ENCODE results near the gene SH3BGRL. TPM values are rescaled to one million over a fixed set of nuclear protein-coding genes. Genes with fewer than 3 reads are reported as not detected.
"Not testable (repeated sequence)": the region's sequence is repeated elsewhere in the genome, so short reads cannot be mapped to it uniquely, and the experiment has no call there.

Gene SH3BGRL
- total RNA-seq, 1 experiment from 2014 or later: 54.0 TPM

GRCh38 chrX:81294101-81294500 lies 92.2 kb downstream of the SH3BGRL start:
- Histone ChIP-seq H3K27ac (no peak overlapping the region), H3K4me1 (no peaks in the 10 kb centered on the region), H3K9me3 (replicated peaks) (no peaks in the 10 kb centered on the region), H3K36me3 (no peaks in the 10 kb centered on the region), H3K4me3 (no peak overlapping the region), H3K27me3 (no peaks in the 10 kb centered on the region)
- DNase-seq: no peak

DNA sequence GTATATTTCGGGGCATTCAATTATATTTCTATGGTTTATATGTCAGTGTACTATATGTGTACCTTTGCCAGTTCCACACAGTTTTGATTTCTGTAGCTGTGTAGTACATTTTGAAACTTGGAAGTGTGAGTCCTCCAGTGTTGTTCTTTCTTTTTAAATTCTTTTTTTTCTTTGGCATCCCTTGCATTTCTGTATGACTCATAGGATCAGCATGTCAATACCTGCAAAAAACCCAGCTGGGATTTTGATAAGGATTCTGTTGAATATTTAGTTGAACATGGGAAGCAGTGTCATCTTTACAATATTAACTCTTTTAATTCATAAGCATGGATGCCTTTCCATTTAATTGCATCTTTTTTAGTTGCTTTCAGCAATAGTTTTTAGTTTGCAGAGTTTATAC lies 100.0 kb downstream of the SH3BGRL start:
- Histone ChIP-seq H3K36me3 (no peaks in the 10 kb centered on the region), H3K27me3 (no peaks in the 10 kb centered on the region), H3K9me3 (replicated peaks) (no peaks in the 10 kb centered on the region), H3K4me3 (no peak overlapping the region), H3K4me1 (no peaks in the 10 kb centered on the region), H3K27ac (no peak overlapping the region)
- DNase-seq: no peak

DNA sequence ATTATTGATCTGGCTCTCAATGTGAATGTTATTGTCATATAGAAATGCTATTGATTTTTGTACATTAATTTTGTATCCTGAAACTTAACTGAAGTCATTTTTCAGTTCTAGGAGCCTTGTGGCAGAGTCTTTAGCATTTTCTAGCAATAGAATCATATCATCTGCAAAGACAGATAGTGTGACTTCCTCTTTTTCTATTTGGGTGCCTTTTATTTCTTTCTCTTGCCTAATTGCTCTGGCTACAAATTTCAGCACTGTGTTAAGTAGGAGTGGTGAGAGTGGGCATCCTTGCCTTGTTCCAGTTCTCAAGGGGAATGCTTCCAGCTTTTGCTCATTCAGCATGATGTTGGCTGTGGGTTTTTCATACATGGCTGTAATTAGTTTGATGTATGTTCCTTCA lies 102.7 kb downstream of the SH3BGRL start:
- no peak for DNase-seq
- Histone ChIP-seq H3K9me3 (replicated peaks) (no peaks in the 10 kb centered on the region), H3K4me1 (no peaks in the 10 kb centered on the region), H3K36me3 (no peaks in the 10 kb centered on the region), H3K27me3 (no peaks in the 10 kb centered on the region), H3K4me3 (no peak overlapping the region), H3K27ac (no peak overlapping the region)

GRCh38 chrX:81305240-81305639 lies 103.3 kb downstream of the SH3BGRL start:
- H3K4me1 ChIP-seq: no peaks in the 10 kb centered on the region
- H3K36me3 ChIP-seq: no peaks in the 10 kb centered on the region
- no peaks in the 10 kb centered on the region for H3K27me3 ChIP-seq
- no peak overlapping the region for H3K4me3 ChIP-seq
- no peak for DNase-seq
- no peaks in the 10 kb centered on the region for H3K9me3 ChIP-seq (replicated peaks)
- no peak overlapping the region for H3K27ac ChIP-seq

GRCh38 chrX:81308086-81308829 lies 106.4 kb downstream of the SH3BGRL start:
- no peak overlapping the region for H3K27ac ChIP-seq
- H3K4me3 ChIP-seq: no peak overlapping the region
- no peaks in the 10 kb centered on the region for H3K36me3 ChIP-seq
- no peak for DNase-seq
- H3K4me1 ChIP-seq: no peaks in the 10 kb centered on the region
- no peaks in the 10 kb centered on the region for H3K9me3 ChIP-seq (replicated peaks)
- H3K27me3 ChIP-seq: no peaks in the 10 kb centered on the region

DNA sequence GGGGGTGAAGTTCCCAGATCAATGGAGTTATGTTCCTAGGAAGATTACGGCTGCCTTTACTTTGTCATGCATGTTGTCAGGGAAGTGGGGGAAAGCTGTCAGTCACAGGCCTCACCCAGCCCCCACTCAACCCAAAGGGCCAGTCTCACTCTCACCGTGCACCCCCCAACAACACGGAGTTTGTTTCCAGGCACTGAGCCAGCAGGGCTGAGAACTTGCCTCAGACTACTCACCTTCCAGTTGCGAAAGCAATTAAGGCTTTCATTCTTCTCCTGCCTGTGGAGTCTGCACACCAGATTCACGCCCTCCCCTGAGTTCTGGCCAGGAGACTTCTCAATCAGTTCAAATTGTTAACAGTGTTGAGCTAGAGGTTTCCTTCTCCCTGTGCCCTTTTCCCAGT lies 114.3 kb downstream of the SH3BGRL start:
- Histone ChIP-seq H3K9me3 (replicated peaks) (no peaks in the 10 kb centered on the region), H3K27ac (no peak overlapping the region), H3K4me1 (no peaks in the 10 kb centered on the region), H3K27me3 (no peaks in the 10 kb centered on the region), H3K36me3 (no peaks in the 10 kb centered on the region), H3K4me3 (no peak overlapping the region)
- no peak for DNase-seq

- H3K27ac ChIP-seq; H3K4me3 ChIP-seq; DNase-seq; H3K4me1 ChIP-seq; H3K9me3 ChIP-seq (replicated peaks); H3K27me3 ChIP-seq; H3K36me3 ChIP-seq: not testable (repeated sequence)
Observed at GRCh38 chrX:81331653-81332052, 129.8 kb downstream of the SH3BGRL start.

DNA sequence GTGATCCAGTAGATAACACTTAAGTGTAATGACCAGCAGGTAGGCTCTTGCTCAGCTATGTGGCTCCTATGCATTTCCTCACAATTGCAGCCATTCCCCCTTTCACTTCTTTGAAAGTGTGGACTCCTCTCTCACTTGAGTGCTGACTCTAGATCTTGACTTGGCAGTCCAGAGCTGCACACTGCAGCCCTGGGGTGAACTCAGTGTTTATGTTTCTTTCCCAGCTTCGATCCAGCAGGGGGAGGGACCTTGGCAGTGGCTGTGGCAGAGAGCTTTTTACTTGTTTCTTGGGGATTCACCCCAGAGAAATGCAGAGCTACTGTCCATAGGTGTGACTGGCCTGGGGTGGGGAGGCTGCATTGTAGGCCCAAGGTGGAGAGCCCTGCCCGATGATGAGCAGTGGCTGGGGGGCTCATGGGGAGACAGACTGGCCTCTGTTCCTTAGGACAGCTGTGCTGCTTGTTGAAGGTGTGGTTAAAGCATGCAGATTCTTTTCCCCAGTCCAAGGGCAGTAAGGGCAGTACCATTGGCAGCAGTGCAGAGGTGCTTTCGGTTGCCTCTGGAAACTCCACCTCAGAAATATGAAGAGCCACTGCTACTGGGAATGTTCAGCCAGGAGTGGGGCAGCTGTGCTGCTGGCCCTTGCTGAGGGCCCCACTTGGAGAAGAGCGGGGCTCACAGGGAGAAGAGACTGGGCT lies 134.7 kb downstream of the SH3BGRL start:
- H3K27ac ChIP-seq: peak overlapping the region; percentile 78
- H3K4me3 ChIP-seq: no peak overlapping the region
- no peaks in the 10 kb centered on the region for H3K27me3 ChIP-seq
- no peaks in the 10 kb centered on the region for H3K4me1 ChIP-seq
- no peaks in the 10 kb centered on the region for H3K36me3 ChIP-seq
- no peaks in the 10 kb centered on the region for H3K9me3 ChIP-seq (replicated peaks)
- DNase-seq: peak in 1 of 2 experiments; percentile 53

- Histone ChIP-seq H3K27ac (peak overlapping the region; percentile 78; the same call in 1 of the 2 replicates), H3K4me1 (no peaks in the 10 kb centered on the region), H3K9me3 (replicated peaks) (no peaks in the 10 kb centered on the region), H3K4me3 (no peak overlapping the region), H3K36me3 (no peaks in the 10 kb centered on the region), H3K27me3 (no peaks in the 10 kb centered on the region)
- DNase-seq: peak in 1 of 2 experiments; percentile 1
Observed at GRCh38 chrX:81337805-81338204, 135.9 kb downstream of the SH3BGRL start.

GRCh38 chrX:81338924-81339323 lies 137.0 kb downstream of the SH3BGRL start:
- H3K4me3 ChIP-seq: no peak overlapping the region
- H3K9me3 ChIP-seq (replicated peaks): no peaks in the 10 kb centered on the region
- no peaks in the 10 kb centered on the region for H3K36me3 ChIP-seq
- DNase-seq: no peak
- no peak overlapping the region for H3K27ac ChIP-seq
- no peaks in the 10 kb centered on the region for H3K27me3 ChIP-seq
- H3K4me1 ChIP-seq: no peaks in the 10 kb centered on the region

- H3K4me3 ChIP-seq; DNase-seq; H3K4me1 ChIP-seq; H3K9me3 ChIP-seq (replicated peaks); H3K27me3 ChIP-seq; H3K27ac ChIP-seq; H3K36me3 ChIP-seq: not testable (repeated sequence)
Observed at GRCh38 chrX:81345296-81345695, 143.4 kb downstream of the SH3BGRL start.

Other genes starting within 250 kb of the SH3BGRL start
- gene HMGN5, start 189 bp upstream of the SH3BGRL start, total RNA-seq (2014; rRNA removed; shearing (Covaris generic)): 4.8 and 5.3 TPM in 2 replicates